SJSA1 (cell line): Measurements from ENCODE around the gene CD8A. TPM values are rescaled to one million over a fixed set of nuclear protein-coding genes. Genes with fewer than 3 reads are reported as not detected.
"Not testable (repeated sequence)": the region's sequence is repeated elsewhere in the genome, so short reads cannot be mapped to it uniquely, and the experiment has no call there.

Experiments
- DNase-seq, 2 experiments: peaks; one replicate each; pipeline ENCODE4 v3.0.0-alpha.2; 2015 to 2020; ENCODE audit warnings: low spot score in 2 of 2, low read depth in 1 of 2
- H3K27ac ChIP-seq: fragments of 250-450 bp; sonication (Bioruptor Pico); 2 replicates; pipeline ENCODE4 v1.5.1; 2020; ENCODE audit warnings: mild to moderate bottlenecking, moderate library complexity
- H3K27me3 ChIP-seq: fragments of 250-450 bp; sonication (Bioruptor Pico); replicated peaks from 2 replicates; pipeline ENCODE4 v1.5.1; 2020; ENCODE audit warnings: mild to moderate bottlenecking, moderate library complexity
- H3K36me3 ChIP-seq: fragments of 250-450 bp; sonication (Bioruptor Pico); 2 replicates; pipeline ENCODE4 v1.5.1; 2020; ENCODE audit warnings: mild to moderate bottlenecking
- H3K4me1 ChIP-seq: fragments of 250-450 bp; sonication (Bioruptor Pico); replicated peaks from 2 replicates; pipeline ENCODE4 v1.6.1; 2021; ENCODE audit warnings: mild to moderate bottlenecking
- H3K4me3 ChIP-seq: fragments of 250-450 bp; sonication (Bioruptor Pico); 2 replicates; pipeline ENCODE4 v1.5.1; 2020; ENCODE audit warnings: mild to moderate bottlenecking
- H3K9me3 ChIP-seq: fragments of 250-450 bp; sonication (Bioruptor Pico); replicated peaks from 2 replicates; pipeline ENCODE4 v1.5.1; 2020; ENCODE audit warnings: mild to moderate bottlenecking
- total RNA-seq: library from RNA; depleted of rRNA; stranded (reverse); fragments of >200 nt; shearing (Covaris generic); gene quantifications from 2 replicates; pipeline ENCODE4 v1.2.3, GENCODE V29; 2014; rRNA removed

CD8A gene
- total RNA-seq, 1 experiment from 2014 or later: not detected

- Histone ChIP-seq H3K36me3 (peaks cover 20% of the 10 kb centered on the region), H3K9me3 (no peaks in the 10 kb centered on the region), H3K4me3 (no peak overlapping the region), H3K4me1 (no peaks in the 10 kb centered on the region), H3K27ac (no peak overlapping the region), H3K27me3 (no peaks in the 10 kb centered on the region)
- no peak for DNase-seq
Observed at GRCh38 chr2:86752934-86753333, 37.8 kb downstream of the CD8A start.

- no peak for DNase-seq
- Histone ChIP-seq H3K4me1 (no peaks in the 10 kb centered on the region), H3K9me3 (no peaks in the 10 kb centered on the region), H3K27ac (no peak overlapping the region), H3K27me3 (no peaks in the 10 kb centered on the region), H3K4me3 (no peak overlapping the region), H3K36me3 (peaks cover 20% of the 10 kb centered on the region)
Observed at GRCh38 chr2:86751778-86752177, 38.9 kb downstream of the CD8A start.

- Histone ChIP-seq H3K4me1 (no peaks in the 10 kb centered on the region), H3K4me3 (no peak overlapping the region), H3K36me3 (peaks cover 20% of the 10 kb centered on the region), H3K9me3 (no peaks in the 10 kb centered on the region), H3K27me3 (no peaks in the 10 kb centered on the region), H3K27ac (no peak overlapping the region)
- no peak for DNase-seq
Observed at GRCh38 chr2:86750240-86750839, 40.4 kb downstream of the CD8A start.

GRCh38 chr2:86747711-86748639, 42.7 kb downstream of the CD8A start:
- DNase-seq: no peak
- H3K9me3 ChIP-seq: no peaks in the 10 kb centered on the region
- H3K4me3 ChIP-seq: no peak overlapping the region
- H3K4me1 ChIP-seq: no peaks in the 10 kb centered on the region
- H3K27me3 ChIP-seq: no peaks in the 10 kb centered on the region
- H3K27ac ChIP-seq: no peak overlapping the region
- H3K36me3 ChIP-seq: peaks cover 9% of the 10 kb centered on the region; the same call in 1 of the 2 replicates

GRCh38 chr2:86746939-86747338, 43.8 kb downstream of the CD8A start:
- Histone ChIP-seq H3K36me3 (no peaks in the 10 kb centered on the region), H3K27me3 (no peaks in the 10 kb centered on the region), H3K4me3 (no peak overlapping the region), H3K27ac (no peak overlapping the region), H3K4me1 (no peaks in the 10 kb centered on the region), H3K9me3 (no peaks in the 10 kb centered on the region)
- no peak for DNase-seq

- H3K36me3 ChIP-seq: no peaks in the 10 kb centered on the region
- no peaks in the 10 kb centered on the region for H3K9me3 ChIP-seq
- H3K4me3 ChIP-seq: no peak overlapping the region
- no peaks in the 10 kb centered on the region for H3K4me1 ChIP-seq
- DNase-seq: no peak
- H3K27ac ChIP-seq: no peak overlapping the region
- no peaks in the 10 kb centered on the region for H3K27me3 ChIP-seq
Observed at GRCh38 chr2:86744152-86744551, 46.6 kb downstream of the CD8A start.

- H3K27ac ChIP-seq, H3K4me3 ChIP-seq, DNase-seq, H3K4me1 ChIP-seq, H3K36me3 ChIP-seq, H3K27me3 ChIP-seq, H3K9me3 ChIP-seq: not testable (repeated sequence)
Observed at GRCh38 chr2:86741889-86742498, 48.7 kb downstream of the CD8A start.

- not testable (repeated sequence) for H3K36me3 ChIP-seq, H3K27me3 ChIP-seq, DNase-seq, H3K4me1 ChIP-seq, H3K9me3 ChIP-seq, H3K27ac ChIP-seq, H3K4me3 ChIP-seq
Observed at GRCh38 chr2:86739889-86740288, 50.8 kb downstream of the CD8A start.

- not testable (repeated sequence) for H3K27me3 ChIP-seq, H3K27ac ChIP-seq, H3K4me3 ChIP-seq, H3K4me1 ChIP-seq, H3K36me3 ChIP-seq, H3K9me3 ChIP-seq, DNase-seq
Observed at GRCh38 chr2:86739485-86739884, 51.2 kb downstream of the CD8A start.

GRCh38 chr2:86734896-86735295, 55.8 kb downstream of the CD8A start:
- H3K4me1 ChIP-seq, H3K27me3 ChIP-seq, DNase-seq, H3K36me3 ChIP-seq, H3K27ac ChIP-seq, H3K4me3 ChIP-seq, H3K9me3 ChIP-seq: not testable (repeated sequence)

Other genes with a start within 250 kb of the CD8A start
- gene CHMP3, start 227.5 kb downstream of the CD8A start, total RNA-seq: 86.3 and 130 TPM in 2 replicates
- 6.6 and 11.8 TPM in 2 replicates for gene RNF103, start 167.0 kb downstream of the CD8A start, total RNA-seq
- 33.2 and 41.6 TPM in 2 replicates for gene RMND5A, start 70.6 kb downstream of the CD8A start, total RNA-seq
- gene CD8B, start 71.0 kb upstream of the CD8A start, total RNA-seq: not detected in 2 replicates
- 0.06 and 0.24 TPM in 2 replicates for gene RGPD1, start 151.2 kb upstream of the CD8A start, total RNA-seq
- 0.56 TPM in 1 of 2 replicates, not detected in the other for gene PLGLB1, start 230.9 kb upstream of the CD8A start, total RNA-seq